GM23338 (cell line): Measurements from ENCODE around the gene ADSS1. TPM values are rescaled to one million over a fixed set of nuclear protein-coding genes. Genes with fewer than 3 reads are reported as not detected.

Source experiments
- ATAC-seq: fragments of 200-7000 bp; cut with Tn5 transposase; 3 replicates; pipeline ENCODE4 v1.9.1; 2020
- DNase-seq: peaks from one replicate; pipeline ENCODE4 v3.0.0-alpha.2; 2015; ENCODE audit warnings: low spot score
- H2AFZ ChIP-seq: fragments of 200-600 bp; sonication (generic); 2 replicates; pipeline ENCODE4 v1.8.0; 2016; ENCODE audit warnings: antibody characterized with exemption, mild to moderate bottlenecking, moderate library complexity
- H3F3A ChIP-seq: fragments of 200-600 bp; sonication (generic); replicated peaks from 2 replicates; pipeline ENCODE4 v1.8.0; 2017; ENCODE audit warnings: antibody characterized with exemption, mixed run types, low read depth
- H3K27ac ChIP-seq: fragments of 200-600 bp; sonication (generic); 2 replicates; pipeline ENCODE4 v1.6.1; 2016; ENCODE audit warnings: low read depth
- H3K27me3 ChIP-seq: fragments of 200-600 bp; sonication (generic); 2 replicates; pipeline ENCODE4 v1.8.0; 2016; ENCODE audit warnings: mild to moderate bottlenecking, mixed run types, moderate library complexity; ENCODE audit not compliant: insufficient read depth
- H3K36me3 ChIP-seq: fragments of 200-600 bp; sonication (generic); 2 replicates; pipeline ENCODE4 v1.8.0; 2016; ENCODE audit warnings: mild to moderate bottlenecking; ENCODE audit not compliant: insufficient read depth
- H3K4me1 ChIP-seq: fragments of 200-600 bp; sonication (generic); 2 replicates; pipeline ENCODE4 v1.8.0; 2016; ENCODE audit warnings: mild to moderate bottlenecking, moderate library complexity; ENCODE audit not compliant: insufficient read depth
- H3K4me2 ChIP-seq: fragments of 200-600 bp; sonication (generic); 2 replicates; pipeline ENCODE4 v1.7.1; 2017; ENCODE audit warnings: mixed run types
- H3K4me3 ChIP-seq: fragments of 200-600 bp; sonication (generic); 2 replicates; pipeline ENCODE4 v1.6.1; 2016; ENCODE audit warnings: mixed run types
- H3K79me2 ChIP-seq: fragments of 200-600 bp; sonication (generic); replicated peaks from 2 replicates; pipeline ENCODE4 v1.8.0; 2017; ENCODE audit warnings: mild to moderate bottlenecking; ENCODE audit not compliant: insufficient read depth
- H3K9me2 ChIP-seq: fragments of 200-600 bp; sonication (generic); 2 replicates; pipeline ENCODE4 v1.8.0; 2017; ENCODE audit not compliant: insufficient read depth
- H4K20me1 ChIP-seq: fragments of 200-600 bp; sonication (generic); replicated peaks from 2 replicates; pipeline ENCODE4 v1.8.0; 2017; ENCODE audit warnings: mild to moderate bottlenecking; ENCODE audit not compliant: insufficient read depth
- H3K27ac Mint-ChIP-seq: 2 replicates; pipeline ENCODE4 v1.8.0; 2020; ENCODE audit warnings: inconsistent platforms, mild to moderate bottlenecking, moderate library complexity, mixed read lengths
- H3K27me3 Mint-ChIP-seq: 3 replicates; pipeline ENCODE4 v1.8.0; 2022; ENCODE audit warnings: low read depth, mild to moderate bottlenecking, moderate library complexity, mixed read lengths, inconsistent platforms; ENCODE audit not compliant: insufficient read depth, poor library complexity
- H3K36me3 Mint-ChIP-seq: 3 replicates; pipeline ENCODE4 v1.8.0; 2021; ENCODE audit warnings: low read depth, mild to moderate bottlenecking, inconsistent platforms, moderate library complexity, mixed read lengths
- H3K4me1 Mint-ChIP-seq: 3 replicates; pipeline ENCODE4 v1.8.0; 2020; ENCODE audit warnings: mild to moderate bottlenecking, inconsistent platforms, mixed read lengths
- H3K4me3 Mint-ChIP-seq: 3 replicates; pipeline ENCODE4 v1.8.0; 2021; ENCODE audit warnings: moderate library complexity, mild to moderate bottlenecking, inconsistent platforms, mixed read lengths
- H3K9me3 Mint-ChIP-seq: 3 replicates; pipeline ENCODE4 v1.8.0; 2020; ENCODE audit warnings: moderate library complexity, mild to moderate bottlenecking, inconsistent platforms, mixed read lengths
- CREB1 ChIP-seq: fragments of 250-450 bp; sonication (Bioruptor Pico); IDR thresholded peaks from 2 replicates; pipeline ENCODE4 v1.5.0; 2020; ENCODE audit warnings: low read depth, mild to moderate bottlenecking, moderate library complexity
- EZH2 ChIP-seq: fragments of 200-600 bp; sonication (generic); IDR thresholded peaks from one replicate; pipeline ENCODE4 v1.8.0; 2017; ENCODE audit warnings: antibody characterized with exemption, mild to moderate bottlenecking, low read depth; ENCODE audit not compliant: unreplicated experiment
- EZH2phosphoT487 ChIP-seq: fragments of 200-600 bp; sonication (generic); IDR thresholded peaks from one replicate; pipeline ENCODE4 v1.8.1; 2018; ENCODE audit warnings: antibody characterized with exemption; ENCODE audit not compliant: unreplicated experiment
- JUNB ChIP-seq: IDR thresholded peaks from one replicate; pipeline ENCODE4 v1.6.1; 2016; ENCODE audit warnings: antibody characterized with exemption; ENCODE audit not compliant: unreplicated experiment
- NANOG ChIP-seq: IDR thresholded peaks from 2 replicates; pipeline ENCODE4 v1.6.1; 2016; ENCODE audit warnings: antibody characterized with exemption, borderline replicate concordance
- POLR2AphosphoS5 ChIP-seq: IDR thresholded peaks from 2 replicates; pipeline ENCODE4 v1.6.1; 2016; ENCODE audit warnings: antibody characterized with exemption, low read depth
- STAT1 ChIP-seq: IDR thresholded peaks from one replicate; pipeline ENCODE4 v1.6.1; 2016; ENCODE audit warnings: antibody characterized with exemption; ENCODE audit not compliant: unreplicated experiment
- ZNF114 ChIP-seq: fragments of 250-450 bp; sonication (Bioruptor Pico); IDR thresholded peaks from 2 replicates; pipeline ENCODE4 v1.5.0; 2020; ENCODE audit warnings: mild to moderate bottlenecking, moderate library complexity
- polyA plus RNA-seq: library from polyadenylated mRNA; unstranded; fragments of >200 nt; fragmentation: Nextera tagmentation; extraction: Ambion mirVana; gene quantifications from 2 replicates; pipeline ENCODE4 v1.2.1, GENCODE V29; 2016
- total RNA-seq: library from RNA; depleted of rRNA; stranded (reverse); fragments of >200 nt; shearing (Covaris generic); gene quantifications from 2 replicates; pipeline ENCODE4 v1.2.3, GENCODE V29; 2014
- TF ChIP-seq, protein P1 (sequence below), 2 experiments: fragments of 200-600 bp in 1 of 2; sonication (generic) in 1 of 2; conservative IDR thresholded peaks; 2 replicates each; pipeline versions ENCODE4 v1.5.1 to v1.6.1; 2016 to 2017; ENCODE audit warnings: antibody characterized with exemption in 2 of 2, low read depth in 2 of 2, mild to moderate bottlenecking in 2 of 2, moderate library complexity in 1 of 2
- TF ChIP-seq, protein P2 (sequence below): IDR thresholded peaks from one replicate; pipeline ENCODE4 v1.6.1; 2018; ENCODE audit warnings: antibody characterized with exemption; ENCODE audit not compliant: unreplicated experiment

The ADSS1 gene
- total and polyA plus RNA-seq, 2 experiments from 2014 or later = 9.5 to 11.6 TPM

GRCh38 chr14:104699426-104699748, 24.6 kb upstream of the ADSS1 start (continued):
- TF ChIP-seq, protein P1, sequence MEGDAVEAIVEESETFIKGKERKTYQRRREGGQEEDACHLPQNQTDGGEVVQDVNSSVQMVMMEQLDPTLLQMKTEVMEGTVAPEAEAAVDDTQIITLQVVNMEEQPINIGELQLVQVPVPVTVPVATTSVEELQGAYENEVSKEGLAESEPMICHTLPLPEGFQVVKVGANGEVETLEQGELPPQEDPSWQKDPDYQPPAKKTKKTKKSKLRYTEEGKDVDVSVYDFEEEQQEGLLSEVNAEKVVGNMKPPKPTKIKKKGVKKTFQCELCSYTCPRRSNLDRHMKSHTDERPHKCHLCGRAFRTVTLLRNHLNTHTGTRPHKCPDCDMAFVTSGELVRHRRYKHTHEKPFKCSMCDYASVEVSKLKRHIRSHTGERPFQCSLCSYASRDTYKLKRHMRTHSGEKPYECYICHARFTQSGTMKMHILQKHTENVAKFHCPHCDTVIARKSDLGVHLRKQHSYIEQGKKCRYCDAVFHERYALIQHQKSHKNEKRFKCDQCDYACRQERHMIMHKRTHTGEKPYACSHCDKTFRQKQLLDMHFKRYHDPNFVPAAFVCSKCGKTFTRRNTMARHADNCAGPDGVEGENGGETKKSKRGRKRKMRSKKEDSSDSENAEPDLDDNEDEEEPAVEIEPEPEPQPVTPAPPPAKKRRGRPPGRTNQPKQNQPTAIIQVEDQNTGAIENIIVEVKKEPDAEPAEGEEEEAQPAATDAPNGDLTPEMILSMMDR (conservative IDR thresholded peaks at IDR 0.05; ENCODE audit: low read depth in 2 of 2) = no peak
- no peak for TF ChIP-seq CREB1
- TF ChIP-seq JUNB = no peak
- no peak for TF ChIP-seq EZH2phosphoT487

GRCh38 chr14:104700225-104700651, 23.8 kb upstream of the ADSS1 start:
- Histone ChIP-seq H3K27me3 (no peaks in the 10 kb centered on the region), H2AFZ (no peak overlapping the region), H3K36me3 (peaks cover 12% of the 10 kb centered on the region; the same call in 1 of the 2 replicates), H4K20me1 (peaks cover 3% of the 10 kb centered on the region; the same call in 1 of the 2 replicates), H3K9me2 (no peaks in the 10 kb centered on the region), H3K4me1 (peaks cover 12% of the 10 kb centered on the region; the same call in 1 of the 2 replicates), H3K79me2 (no peaks in the 10 kb centered on the region), H3K4me2 (peak overlapping the region; percentile 32), H3K27ac (no peak overlapping the region), H3K4me3 (no peak overlapping the region), H3F3A (0 out of 2 replicates have a peak, but pooled peaks cover 2% of the 10 kb centered on the region)
- peaks cover 16% of the 10 kb centered on the region for H3K9me3 Mint-ChIP-seq
- TF ChIP-seq JUNB (no peak), NANOG (no peak), ZNF114 (CRISPR knock-in tag) (no peak)
- TF ChIP-seq, protein P2, sequence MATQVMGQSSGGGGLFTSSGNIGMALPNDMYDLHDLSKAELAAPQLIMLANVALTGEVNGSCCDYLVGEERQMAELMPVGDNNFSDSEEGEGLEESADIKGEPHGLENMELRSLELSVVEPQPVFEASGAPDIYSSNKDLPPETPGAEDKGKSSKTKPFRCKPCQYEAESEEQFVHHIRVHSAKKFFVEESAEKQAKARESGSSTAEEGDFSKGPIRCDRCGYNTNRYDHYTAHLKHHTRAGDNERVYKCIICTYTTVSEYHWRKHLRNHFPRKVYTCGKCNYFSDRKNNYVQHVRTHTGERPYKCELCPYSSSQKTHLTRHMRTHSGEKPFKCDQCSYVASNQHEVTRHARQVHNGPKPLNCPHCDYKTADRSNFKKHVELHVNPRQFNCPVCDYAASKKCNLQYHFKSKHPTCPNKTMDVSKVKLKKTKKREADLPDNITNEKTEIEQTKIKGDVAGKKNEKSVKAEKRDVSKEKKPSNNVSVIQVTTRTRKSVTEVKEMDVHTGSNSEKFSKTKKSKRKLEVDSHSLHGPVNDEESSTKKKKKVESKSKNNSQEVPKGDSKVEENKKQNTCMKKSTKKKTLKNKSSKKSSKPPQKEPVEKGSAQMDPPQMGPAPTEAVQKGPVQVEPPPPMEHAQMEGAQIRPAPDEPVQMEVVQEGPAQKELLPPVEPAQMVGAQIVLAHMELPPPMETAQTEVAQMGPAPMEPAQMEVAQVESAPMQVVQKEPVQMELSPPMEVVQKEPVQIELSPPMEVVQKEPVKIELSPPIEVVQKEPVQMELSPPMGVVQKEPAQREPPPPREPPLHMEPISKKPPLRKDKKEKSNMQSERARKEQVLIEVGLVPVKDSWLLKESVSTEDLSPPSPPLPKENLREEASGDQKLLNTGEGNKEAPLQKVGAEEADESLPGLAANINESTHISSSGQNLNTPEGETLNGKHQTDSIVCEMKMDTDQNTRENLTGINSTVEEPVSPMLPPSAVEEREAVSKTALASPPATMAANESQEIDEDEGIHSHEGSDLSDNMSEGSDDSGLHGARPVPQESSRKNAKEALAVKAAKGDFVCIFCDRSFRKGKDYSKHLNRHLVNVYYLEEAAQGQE = no peak
- H3K4me3 Mint-ChIP-seq = no peak overlapping the region
- ATAC-seq = peak; percentile 31
- H3K27ac Mint-ChIP-seq = peak overlapping the region; percentile 78; the same call in 1 of the 2 replicates
- H3K4me1 Mint-ChIP-seq = peaks cover 19% of the 10 kb centered on the region
- peaks cover 7% of the 10 kb centered on the region for H3K27me3 Mint-ChIP-seq
- H3K36me3 Mint-ChIP-seq = peaks cover 30% of the 10 kb centered on the region
- no peak for DNase-seq

GRCh38 chr14:104700747-104701217, 23.2 kb upstream of the ADSS1 start:
- no peak overlapping the region; the same call in 2 of the 3 replicates for H3K4me3 Mint-ChIP-seq
- Histone ChIP-seq H3K4me2 (peak overlapping the region; percentile 32), H3K9me2 (no peaks in the 10 kb centered on the region), H2AFZ (no peak overlapping the region), H3K4me1 (peaks cover 8% of the 10 kb centered on the region; the same call in 1 of the 2 replicates), H3F3A (0 out of 2 replicates have a peak, but pooled peaks cover 2% of the 10 kb centered on the region), H4K20me1 (peaks cover 1% of the 10 kb centered on the region; the same call in 1 of the 2 replicates), H3K36me3 (peaks cover 12% of the 10 kb centered on the region; the same call in 1 of the 2 replicates), H3K27me3 (no peaks in the 10 kb centered on the region), H3K4me3 (no peak overlapping the region), H3K79me2 (no peaks in the 10 kb centered on the region), H3K27ac (no peak overlapping the region)
- H3K4me1 Mint-ChIP-seq = peaks cover 15% of the 10 kb centered on the region
- ATAC-seq (peak; percentile 30), DNase-seq (peak; percentile 56)
- peaks cover 19% of the 10 kb centered on the region for H3K9me3 Mint-ChIP-seq
- H3K27ac Mint-ChIP-seq = peak overlapping the region; percentile 78; the same call in 1 of the 2 replicates
- H3K27me3 Mint-ChIP-seq = peaks cover 7% of the 10 kb centered on the region
- peaks cover 35% of the 10 kb centered on the region for H3K36me3 Mint-ChIP-seq
- no peak for TF ChIP-seq EZH2phosphoT487
- no peak for TF ChIP-seq STAT1
- no peak for TF ChIP-seq EZH2
- TF ChIP-seq POLR2AphosphoS5 = no peak
- TF ChIP-seq ZNF114 (CRISPR knock-in tag) = no peak
- TF ChIP-seq, protein P2 = no peak
- TF ChIP-seq, protein P1 (conservative IDR thresholded peaks at IDR 0.05; ENCODE audit: low read depth in 2 of 2) = no peak
